KMS-11 (cell line): Measurements from ENCODE around the gene C2.

Experiments used
- H2AFZ ChIP-seq: fragments of 200-600 bp; sonication (generic); 2 replicates; pipeline ENCODE4 v1.6.1; 2016; ENCODE audit warnings: antibody characterized with exemption, mixed run types, low read depth
- H3K27ac ChIP-seq: fragments of 200-600 bp; sonication (generic); 2 replicates; pipeline ENCODE4 v1.6.1; 2016; ENCODE audit warnings: mild to moderate bottlenecking, mixed run types
- H3K27me3 ChIP-seq: fragments of 200-600 bp; sonication (generic); 2 replicates; pipeline ENCODE4 v1.6.1; 2017; ENCODE audit warnings: mild to moderate bottlenecking, low read depth, mixed run types, moderate library complexity; ENCODE audit not compliant: insufficient read depth
- H3K36me3 ChIP-seq: fragments of 200-600 bp; sonication (generic); 2 replicates; pipeline ENCODE4 v1.6.1; 2017; ENCODE audit warnings: mild to moderate bottlenecking, mixed run types; ENCODE audit not compliant: insufficient read depth
- H3K4me1 ChIP-seq: fragments of 200-600 bp; sonication (generic); 2 replicates; pipeline ENCODE4 v1.6.1; 2016; ENCODE audit warnings: mild to moderate bottlenecking, low read depth, mixed run types; ENCODE audit not compliant: poor library complexity, severe bottlenecking
- H3K4me2 ChIP-seq: fragments of 200-600 bp; sonication (generic); 2 replicates; pipeline ENCODE4 v1.7.0; 2016; ENCODE audit warnings: mild to moderate bottlenecking, mixed run types
- H3K4me3 ChIP-seq: fragments of 200-600 bp; sonication (generic); IDR thresholded peaks from 2 replicates; pipeline ENCODE4 v1.6.1; 2017; ENCODE audit warnings: low read depth, low read length, mixed read lengths; ENCODE audit not compliant: insufficient read depth
- H3K79me2 ChIP-seq: fragments of 200-600 bp; sonication (generic); 2 replicates; pipeline ENCODE4 v1.6.1; 2016; ENCODE audit warnings: low read depth, mixed run types; ENCODE audit not compliant: insufficient read depth
- H3K9ac ChIP-seq: fragments of 200-600 bp; sonication (generic); 2 replicates; pipeline ENCODE4 v1.6.1; 2016; ENCODE audit warnings: mild to moderate bottlenecking, mixed run types
- H4K20me1 ChIP-seq: fragments of 200-600 bp; sonication (generic); 2 replicates; pipeline ENCODE4 v1.6.1; 2016; ENCODE audit warnings: mild to moderate bottlenecking, mixed run types; ENCODE audit not compliant: insufficient read depth
- CTCF ChIP-seq: fragments of 200-600 bp; sonication (generic); conservative IDR thresholded peaks from 2 replicates; pipeline ENCODE4 v1.6.1; 2017; ENCODE audit warnings: low read depth, mild to moderate bottlenecking, antibody characterized with exemption, low read length, moderate library complexity, mixed read lengths

The C2 gene

GRCh38 chr6:31879901-31880300 is 47.6 kb upstream of the C2 start:
- Histone ChIP-seq H2AFZ (no peak overlapping the region), H3K27ac (no peak overlapping the region)

GRCh38 chr6:31880616-31881015 is 46.9 kb upstream of the C2 start:
- no peak for TF ChIP-seq CTCF
- no peaks in the 10 kb centered on the region for H4K20me1 ChIP-seq
- no peak overlapping the region for H3K9ac ChIP-seq
- no peak overlapping the region for H2AFZ ChIP-seq
- peaks cover 16% of the 10 kb centered on the region for H3K4me1 ChIP-seq
- no peaks in the 10 kb centered on the region for H3K36me3 ChIP-seq
- no peak overlapping the region for H3K27ac ChIP-seq
- no peak overlapping the region for H3K4me3 ChIP-seq
- H3K79me2 ChIP-seq: no peaks in the 10 kb centered on the region
- no peak overlapping the region for H3K4me2 ChIP-seq
- H3K27me3 ChIP-seq: no peaks in the 10 kb centered on the region

More at GRCh38 chr6:31879901-31880300, 47.6 kb upstream of the C2 start:
- Histone ChIP-seq H3K4me1 (peaks cover 18% of the 10 kb centered on the region), H3K27me3 (no peaks in the 10 kb centered on the region), H3K36me3 (no peaks in the 10 kb centered on the region), H3K4me3 (no peak overlapping the region), H3K9ac (no peak overlapping the region), H3K79me2 (no peaks in the 10 kb centered on the region), H3K4me2 (no peak overlapping the region), H4K20me1 (no peaks in the 10 kb centered on the region)
- no peak for TF ChIP-seq CTCF

GRCh38 chr6:31881136-31881859 is 46.2 kb upstream of the C2 start:
- Histone ChIP-seq H3K27me3 (no peaks in the 10 kb centered on the region), H3K27ac (no peak overlapping the region), H2AFZ (no peak overlapping the region), H3K4me1 (peaks cover 12% of the 10 kb centered on the region), H4K20me1 (no peaks in the 10 kb centered on the region), H3K9ac (no peak overlapping the region), H3K79me2 (no peaks in the 10 kb centered on the region), H3K36me3 (no peaks in the 10 kb centered on the region), H3K4me2 (no peak overlapping the region), H3K4me3 (no peak overlapping the region)
- no peak for TF ChIP-seq CTCF

GRCh38 chr6:31882344-31882743 is 45.2 kb upstream of the C2 start:
- no peaks in the 10 kb centered on the region for H3K27me3 ChIP-seq
- peaks cover 12% of the 10 kb centered on the region for H3K4me1 ChIP-seq
- no peaks in the 10 kb centered on the region for H4K20me1 ChIP-seq
- no peak for TF ChIP-seq CTCF
- no peak overlapping the region for H3K27ac ChIP-seq
- H3K4me3 ChIP-seq: no peak overlapping the region
- H3K36me3 ChIP-seq: no peaks in the 10 kb centered on the region
- no peak overlapping the region for H2AFZ ChIP-seq
- no peaks in the 10 kb centered on the region for H3K79me2 ChIP-seq
- no peak overlapping the region for H3K9ac ChIP-seq
- H3K4me2 ChIP-seq: no peak overlapping the region
